HepG2 (cell line): ENCODE data around the gene STRBP. TPM values are rescaled to one million over a fixed set of nuclear protein-coding genes. Genes with fewer than 3 reads are reported as not detected.

Source experiments
- ATAC-seq: fragments of 200-7000 bp; cut with Tn5 transposase; 3 replicates; pipeline ENCODE4 v1.9.1; 2020; ENCODE audit warnings: mild to moderate bottlenecking, moderate library complexity
- BruUV-seq: library from RNA; stranded (reverse); fragments of 400-500 nt; replicated peaks from 2 replicates; lab custom pipeline; 2021; lab: Mats Ljungman, UMichigan
- CTCF ChIA-PET: fragments of 300-600 bp; formaldehyde crosslinking; extraction: SDS; loops from one replicate; lab custom pipeline; 2021; ENCODE audit warnings: low total read pairs, inconsistent platforms, low intra/inter-chr PET ratio; lab: Yijun Ruan, JAX
- POLR2A ChIA-PET: fragments of 350-600 bp; sonication (Branson Sonifier 250); formaldehyde crosslinking; loops from one replicate; lab custom pipeline; 2020; ENCODE audit warnings: antibody characterized with exemption, inconsistent platforms; lab: Yijun Ruan, JAX
- DNase-seq: peaks from one replicate; pipeline ENCODE4 v3.0.0-alpha.2; 2015; ENCODE audit warnings: low spot score
- FAIRE-seq: peaks from 3 replicates; lab custom pipeline; 2011; peaks lifted over from hg19 to GRCh38; lab: Jason Lieb, UNC
- H2AFZ ChIP-seq: one replicate; pipeline ENCODE4 v1.6.1; 2011; ENCODE audit warnings: low read length, inconsistent platforms
- H3K27ac ChIP-seq: fragments of 300-600 bp; 3 replicates; pipeline ENCODE4 v1.8.0; 2011; ENCODE audit warnings: mixed run types, mild to moderate bottlenecking, mixed read lengths, low read length, inconsistent platforms; ENCODE audit not compliant: insufficient read depth; ENCODE audit errors: extremely low read length
- H3K27me3 ChIP-seq, 2 experiments: fragments of 200-600 bp in 1 of 2; 2 replicates in 1 of 2; 3 replicates in 1 of 2; pipeline versions ENCODE4 v1.6.0 to v1.8.0; 2011; ENCODE audit warnings: low read length in 2 of 2, mild to moderate bottlenecking in 2 of 2, moderate library complexity in 2 of 2, inconsistent platforms in 1 of 2; ENCODE audit not compliant: insufficient read depth in 2 of 2, control insufficient read depth in 1 of 2
- H3K36me3 ChIP-seq, 2 experiments: fragments of 200-600 bp in 1 of 2; replicated peaks in 1 of 2; 2 replicates in 1 of 2; 3 replicates in 1 of 2; pipeline versions ENCODE4 v1.5.1 to v1.8.0; 2011; ENCODE audit warnings: low read length in 2 of 2, inconsistent platforms in 1 of 2; ENCODE audit not compliant: insufficient read depth in 2 of 2, control insufficient read depth in 1 of 2
- H3K4me1 ChIP-seq: 2 replicates; pipeline ENCODE4 v1.5.1; 2012; ENCODE audit warnings: low read length, inconsistent platforms; ENCODE audit not compliant: insufficient read depth
- H3K4me2 ChIP-seq: 2 replicates; pipeline ENCODE4 v1.6.0; 2011; ENCODE audit warnings: low read depth, low read length, inconsistent platforms
- H3K4me3 ChIP-seq, 3 experiments: fragments of 200-600 bp in 1 of 3; sonication (generic), shearing (Covaris generic) in 1 of 3; replicated peaks in 1 of 3; 2 replicates each; pipeline ENCODE4 v1.5.1; 2011 to 2016; ENCODE audit warnings: low read length in 3 of 3, inconsistent platforms in 2 of 3, low read depth in 2 of 3, mild to moderate bottlenecking in 2 of 3, control low read depth in 1 of 3, mixed read lengths in 1 of 3; ENCODE audit not compliant: insufficient read depth in 1 of 3
- H3K79me2 ChIP-seq: one replicate; pipeline ENCODE4 v1.6.1; 2011; ENCODE audit warnings: low read length, inconsistent platforms; ENCODE audit not compliant: insufficient read depth
- H3K9ac ChIP-seq: 2 replicates; pipeline ENCODE4 v1.6.0; 2011; ENCODE audit warnings: mild to moderate bottlenecking, low read depth, low read length, inconsistent platforms; ENCODE audit not compliant: insufficient read depth
- H3K9me3 ChIP-seq: 2 replicates; pipeline ENCODE4 v1.5.1; 2012; ENCODE audit warnings: mild to moderate bottlenecking, low read length
- H4K20me1 ChIP-seq: 2 replicates; pipeline ENCODE4 v1.6.0; 2011; ENCODE audit warnings: inconsistent platforms, mild to moderate bottlenecking, low read length, moderate library complexity; ENCODE audit not compliant: insufficient read depth
- ATF3 ChIP-seq: sonication (generic); formaldehyde crosslinking; IDR thresholded peaks from 2 replicates; pipeline ENCODE4 v1.4.0; 2020; ENCODE audit warnings: missing genetic modification reagents
- FOXM1 ChIP-seq: sonication (generic); formaldehyde crosslinking; IDR thresholded peaks from 2 replicates; pipeline ENCODE4 v1.5.0; 2020; ENCODE audit warnings: missing genetic modification reagents
- HNRNPH1 ChIP-seq: fragments of 200-400 bp; formaldehyde crosslinking; optimal IDR thresholded peaks from 2 replicates; pipeline ENCODE3; 2017; ENCODE audit warnings: mild to moderate bottlenecking, low read depth, low read length
- ZNF232 ChIP-seq: sonication (generic); formaldehyde crosslinking; IDR thresholded peaks from 2 replicates; pipeline ENCODE4 v1.4.0; 2020; ENCODE audit warnings: missing genetic modification reagents, borderline replicate concordance
- ZNF260 ChIP-seq: sonication (generic); formaldehyde crosslinking; IDR thresholded peaks from 2 replicates; pipeline ENCODE4 v1.4.0; 2020; ENCODE audit warnings: missing genetic modification reagents, low read depth, mild to moderate bottlenecking, borderline replicate concordance
- ZNF615 ChIP-seq: sonication (generic); formaldehyde crosslinking; IDR thresholded peaks from 2 replicates; pipeline ENCODE4 v1.5.0; 2020; ENCODE audit warnings: mild to moderate bottlenecking, missing genetic modification reagents, borderline replicate concordance
- ZXDC ChIP-seq: sonication (generic); formaldehyde crosslinking; IDR thresholded peaks from 2 replicates; pipeline ENCODE4 v1.5.0; 2020; ENCODE audit warnings: mild to moderate bottlenecking, missing genetic modification reagents
- WGBS: methylation state at CpG from one replicate; pipeline ENCODE4 v1.1.6; 2017; ENCODE audit warnings: low lambda C conversion rate; 5-methylcytosine and 5-hydroxymethylcytosine counted together
- in situ Hi-C: cut with HindIII; loops from 2 replicates; pipeline ENCODE4 v1.10.0; 2017; ENCODE audit warnings: low pct_unique_long_range_greater_than_20kb; ENCODE audit not compliant: extremely low pct_ligation_motif_present
- intact Hi-C: fragments of 100-400 bp; cut with micrococcal nuclease; formaldehyde crosslinking; loops from one replicate; pipeline ENCODE4 v1.10.0; 2022; ENCODE audit not compliant: unreplicated experiment
- polyA plus RNA-seq, 8 experiments: library from polyadenylated mRNA; depleted of rRNA in 3 of 8; stranded (reverse) in 7 of 8; unstranded in 1 of 8; fragments of >200 nt; fragmentation: Illumina TruSeq in 4 of 8; extraction: Trizol in 4 of 8; gene quantifications; 2 replicates each; pipeline versions ENCODE4 v1.2.1 to v1.2.3, GENCODE V29; 2011 to 2016; ENCODE audit warnings: low read depth in 4 of 8, missing spikeins in 1 of 8, mixed read lengths in 1 of 8; ENCODE audit not compliant: insufficient read depth in 1 of 8
- total RNA-seq, 5 experiments: library from RNA; depleted of rRNA; stranded (reverse); fragments of >200 nt; fragmentation: Illumina TruSeq; extraction: Trizol; gene quantifications; 2 replicates each; pipeline ENCODE4 v1.2.3, GENCODE V29; 2016; ENCODE audit warnings: low read depth in 1 of 5
- TF ChIP-seq, protein P1 (sequence below): sonication (generic); formaldehyde crosslinking; IDR thresholded peaks from 2 replicates; pipeline ENCODE4 v1.4.0; 2020; ENCODE audit warnings: missing genetic modification reagents

Gene STRBP
- total and polyA plus RNA-seq, 2 of the 13 experiments (the other 11 are each of a cell fraction or from before 2014, with no cell fraction given): 14.5 to 38.5 TPM

DNA sequence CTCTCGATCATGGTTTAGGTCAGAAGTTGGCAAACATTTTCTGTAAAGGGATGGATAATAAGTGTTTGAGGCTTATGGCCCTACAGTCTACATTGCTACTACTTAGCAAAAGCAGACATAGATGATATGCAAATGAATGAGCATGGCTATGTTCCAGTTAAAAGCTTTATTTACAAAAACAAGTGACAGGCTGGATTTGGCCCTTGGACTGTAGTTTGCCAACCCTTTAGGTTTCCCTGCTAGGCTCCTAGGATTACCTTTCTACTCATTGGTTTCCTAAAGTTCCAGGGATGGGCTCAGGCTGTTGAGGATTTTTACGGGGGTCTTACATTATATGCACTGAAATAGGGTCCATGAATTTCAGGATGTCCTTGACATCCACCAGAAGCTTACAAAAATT, 177.4 kb downstream of the STRBP start:
- TF ChIP-seq ZXDC (CRISPR knock-in tag): no peak
- no peak for TF ChIP-seq HNRNPH1
- TF ChIP-seq ZNF615: no peak
- TF ChIP-seq, protein P1, sequence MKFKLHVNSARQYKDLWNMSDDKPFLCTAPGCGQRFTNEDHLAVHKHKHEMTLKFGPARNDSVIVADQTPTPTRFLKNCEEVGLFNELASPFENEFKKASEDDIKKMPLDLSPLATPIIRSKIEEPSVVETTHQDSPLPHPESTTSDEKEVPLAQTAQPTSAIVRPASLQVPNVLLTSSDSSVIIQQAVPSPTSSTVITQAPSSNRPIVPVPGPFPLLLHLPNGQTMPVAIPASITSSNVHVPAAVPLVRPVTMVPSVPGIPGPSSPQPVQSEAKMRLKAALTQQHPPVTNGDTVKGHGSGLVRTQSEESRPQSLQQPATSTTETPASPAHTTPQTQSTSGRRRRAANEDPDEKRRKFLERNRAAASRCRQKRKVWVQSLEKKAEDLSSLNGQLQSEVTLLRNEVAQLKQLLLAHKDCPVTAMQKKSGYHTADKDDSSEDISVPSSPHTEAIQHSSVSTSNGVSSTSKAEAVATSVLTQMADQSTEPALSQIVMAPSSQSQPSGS: no peak
- TF ChIP-seq ZNF232 (CRISPR knock-in tag): no peak
- no peak for TF ChIP-seq ATF3
- TF ChIP-seq FOXM1 (CRISPR knock-in tag): no peak
- TF ChIP-seq ZNF260 (CRISPR knock-in tag): no peak
- TF ChIP-seq, all 625 proteins: peak for 0
- WGBS: 94% methylated on average over 2 of the region's 2 CpGs
- H3K4me1 ChIP-seq: peaks cover 44% of the 10 kb centered on the region
- ATAC-seq (no peak), FAIRE-seq (no peak), DNase-seq (no peak)
- H3K9me3 ChIP-seq: no peaks in the 10 kb centered on the region
- intact Hi-C loops: no loop called here
- ChIA-PET POLR2A (no interaction called here), CTCF (no interaction called here)
- no peaks in the 10 kb centered on the region for H3K79me2 ChIP-seq
- no peak overlapping the region for H3K4me3 ChIP-seq
- H3K9ac ChIP-seq: no peak overlapping the region
- H4K20me1 ChIP-seq: no peaks in the 10 kb centered on the region
- no peak overlapping the region for H3K4me2 ChIP-seq
- no peak overlapping the region for H3K27ac ChIP-seq
- no peak overlapping the region for H2AFZ ChIP-seq
- in situ Hi-C loops: no loop called here
- H3K36me3 ChIP-seq: peaks cover 11 to 29% of the 10 kb centered on the region in 2 experiments
- no peaks in the 10 kb centered on the region for H3K27me3 ChIP-seq
- BruUV-seq: no TSS peak
